Brain pericyte (primary cell): ENCODE results near the gene EPB41L4A.

Source experiments
- DNase-seq: peaks from one replicate; pipeline ENCODE4 v3.0.0-alpha.2; 2012; ENCODE audit warnings: low read depth, low spot score

EPB41L4A gene

DNA sequence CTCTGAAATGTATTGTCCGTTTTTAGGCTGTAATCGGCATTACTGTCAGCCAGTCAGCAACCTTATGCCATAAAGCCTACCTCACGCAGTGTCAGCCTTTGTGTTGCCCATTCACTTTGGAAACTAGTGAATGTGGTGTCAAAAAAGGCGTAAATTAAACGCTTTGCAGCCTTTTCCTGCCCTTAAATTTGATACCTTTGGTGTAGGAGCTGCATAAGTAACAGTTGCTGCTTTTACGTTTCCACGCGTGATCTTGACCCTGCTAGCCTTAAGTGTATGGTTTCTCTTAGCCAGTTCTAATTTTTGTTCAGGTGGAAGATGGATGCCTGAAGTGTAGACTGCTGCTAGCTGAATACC lies 257.7 kb downstream of the EPB41L4A start:
- no peak for DNase-seq

DNA sequence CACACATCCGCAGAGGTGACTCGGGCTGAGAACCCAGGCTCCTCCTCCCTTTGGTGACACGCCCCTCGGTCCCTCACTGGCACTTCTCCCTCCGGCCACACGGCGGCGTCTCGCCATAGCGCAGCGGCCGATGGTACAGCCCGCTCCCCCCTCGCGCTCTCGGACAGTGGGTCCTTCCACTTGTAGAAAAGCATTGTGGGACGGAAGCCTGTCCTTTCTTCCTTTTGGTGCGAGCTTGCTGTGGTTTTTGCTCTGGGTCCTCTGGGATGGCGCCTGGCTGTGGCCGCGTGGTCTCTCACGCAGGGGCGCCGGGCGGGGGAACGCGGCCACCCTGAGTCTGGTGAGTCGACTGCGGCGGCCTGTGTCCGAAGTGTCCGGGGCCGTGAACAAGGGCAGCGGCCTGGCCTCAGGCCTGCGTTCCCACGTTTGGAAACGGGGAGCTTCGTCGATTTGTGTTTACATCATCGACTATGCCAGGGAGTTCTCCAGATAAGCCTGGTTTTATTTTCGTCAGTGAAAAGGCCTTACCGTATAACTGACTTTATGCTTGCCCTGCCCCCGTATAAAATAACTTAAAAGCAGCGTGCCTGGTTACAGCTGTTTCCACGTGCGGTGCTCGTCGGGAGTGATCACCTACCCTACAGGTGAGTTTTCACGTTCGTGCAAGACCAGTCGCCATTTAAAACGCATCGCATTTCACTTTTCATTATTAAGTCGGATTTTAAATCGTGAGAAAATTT lies 258.3 kb downstream of the EPB41L4A start:
- peak; percentile 80 for DNase-seq

DNA sequence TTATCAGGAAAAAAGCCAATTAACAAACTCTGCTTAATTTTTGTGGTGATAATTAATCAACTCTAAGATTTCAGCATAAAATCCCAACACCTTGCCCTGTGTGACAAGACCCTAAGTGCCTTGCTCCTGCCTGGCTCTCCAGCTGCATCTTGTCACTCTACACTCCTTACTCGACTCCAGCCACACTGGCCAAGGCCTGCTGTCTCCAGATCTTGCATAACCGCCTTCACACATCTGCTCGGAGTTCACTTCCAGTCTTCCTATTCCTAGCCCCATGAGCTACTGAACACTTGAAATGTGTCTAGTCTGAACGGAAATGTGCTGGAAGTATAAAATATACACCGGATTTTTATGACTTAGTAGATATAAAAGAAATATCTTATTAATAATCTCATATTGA lies 259.6 kb downstream of the EPB41L4A start:
- no peak for DNase-seq

DNA sequence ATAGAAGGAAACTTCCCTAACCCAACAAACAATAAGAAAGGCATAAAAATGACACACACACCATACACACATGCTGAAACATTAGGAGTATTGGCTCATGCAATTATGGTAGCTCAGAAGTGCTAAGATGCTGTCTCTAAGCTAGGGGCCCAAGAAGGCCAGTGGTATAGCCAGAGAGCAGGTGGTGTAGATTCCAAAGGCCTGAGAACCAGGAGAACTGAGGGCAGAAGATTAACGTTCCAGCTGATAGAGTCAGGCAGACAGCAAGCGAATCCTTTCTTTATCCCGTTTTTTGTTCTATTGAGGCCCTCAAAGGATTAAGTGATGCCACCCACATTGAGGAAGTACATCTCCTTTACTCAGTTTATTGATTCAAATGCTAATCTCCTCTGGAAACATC lies 262.9 kb downstream of the EPB41L4A start:
- no peak for DNase-seq

DNA sequence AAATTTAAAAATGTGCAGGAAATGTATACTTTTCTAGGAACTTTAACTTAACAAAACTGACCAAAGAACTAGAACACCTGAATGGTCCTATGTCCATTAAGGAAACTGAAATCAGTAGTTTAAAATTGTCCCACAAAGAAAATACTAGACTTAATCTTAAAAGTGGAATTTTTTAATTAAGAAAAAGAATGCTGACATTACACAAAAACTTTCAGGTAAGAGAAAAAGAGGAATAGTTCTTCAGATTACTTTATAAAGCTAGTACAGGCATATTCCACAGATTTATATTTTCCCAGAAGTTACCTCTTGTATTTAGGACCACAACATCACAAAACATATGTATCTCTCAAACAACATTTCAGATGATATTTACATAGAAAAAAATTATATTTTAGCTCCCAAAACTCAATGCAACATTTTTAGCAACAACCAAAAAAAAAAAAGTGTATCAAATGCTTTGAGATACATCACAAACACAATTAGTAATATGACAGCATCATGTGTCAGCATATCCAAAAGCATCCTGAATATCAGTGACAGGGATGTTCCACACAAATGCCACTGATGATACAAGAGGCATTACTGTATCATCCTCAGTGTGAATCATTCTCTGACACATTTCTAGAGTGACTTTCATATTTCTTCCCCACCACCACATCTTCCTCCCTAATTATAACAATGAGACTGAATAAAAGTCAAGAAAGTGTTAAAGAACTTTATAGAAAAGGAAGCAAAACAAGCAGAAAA lies 264.0 kb downstream of the EPB41L4A start:
- no peak for DNase-seq

DNA sequence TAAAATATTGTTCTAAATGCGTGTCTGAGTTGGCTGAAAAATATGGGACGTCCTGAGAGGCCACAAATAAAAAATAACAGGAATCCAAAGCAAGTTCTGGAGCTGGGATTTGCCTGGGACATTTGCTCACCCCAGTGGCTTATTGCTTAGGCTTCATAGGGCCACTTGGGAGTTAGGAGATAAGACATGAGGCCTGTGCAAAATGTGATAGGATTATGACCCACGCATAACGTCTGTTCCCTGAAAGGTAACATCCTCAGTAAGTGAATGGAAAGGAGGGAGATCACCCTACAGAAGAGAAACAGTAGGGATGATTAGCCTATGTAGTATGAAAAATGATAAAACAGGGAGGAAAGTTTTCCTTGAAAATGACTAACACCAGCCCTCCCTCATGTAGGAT lies 269.4 kb downstream of the EPB41L4A start:
- no peak for DNase-seq

DNA sequence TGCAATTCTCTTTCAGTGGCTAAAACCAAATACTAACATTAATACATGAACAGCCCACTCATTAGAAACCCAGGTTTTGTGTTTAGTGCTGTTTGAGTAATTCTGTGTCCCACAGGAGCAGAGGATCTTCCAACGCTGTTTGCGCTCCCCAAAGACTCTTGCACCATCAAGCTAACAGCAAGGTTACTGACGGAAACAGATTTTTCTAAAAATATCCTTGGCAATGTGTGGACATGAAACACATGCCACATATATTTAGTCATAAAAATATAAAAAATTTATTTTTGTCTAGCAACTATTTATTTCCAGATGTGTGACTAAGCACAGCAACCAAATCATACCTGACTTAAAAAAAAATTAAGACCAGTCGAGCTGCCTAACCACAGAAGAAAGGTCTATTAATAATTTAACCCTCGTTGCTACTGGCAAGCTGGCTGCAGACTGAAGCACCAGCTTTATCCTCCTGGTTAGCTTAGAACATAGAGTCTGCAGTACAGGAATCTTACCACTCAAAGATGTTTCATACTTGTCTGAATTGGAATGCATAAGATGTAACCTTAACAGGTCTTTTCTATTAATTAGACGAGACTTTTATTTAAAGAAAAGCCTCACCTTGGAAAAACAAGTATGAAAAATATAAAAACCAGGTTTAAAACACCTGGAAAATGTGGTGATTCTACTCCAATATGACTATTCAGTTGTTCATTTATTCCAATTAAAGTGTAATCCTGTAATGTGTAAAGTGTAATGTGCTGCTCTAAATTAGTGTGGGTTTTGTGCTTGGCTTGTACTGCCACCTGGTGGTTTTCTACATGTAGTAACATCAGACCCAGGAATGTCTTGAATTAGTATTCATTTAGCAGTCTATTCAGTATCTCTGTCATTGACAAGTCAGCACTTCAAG lies 272.5 kb downstream of the EPB41L4A start:
- DNase-seq: peak; percentile 25

DNA sequence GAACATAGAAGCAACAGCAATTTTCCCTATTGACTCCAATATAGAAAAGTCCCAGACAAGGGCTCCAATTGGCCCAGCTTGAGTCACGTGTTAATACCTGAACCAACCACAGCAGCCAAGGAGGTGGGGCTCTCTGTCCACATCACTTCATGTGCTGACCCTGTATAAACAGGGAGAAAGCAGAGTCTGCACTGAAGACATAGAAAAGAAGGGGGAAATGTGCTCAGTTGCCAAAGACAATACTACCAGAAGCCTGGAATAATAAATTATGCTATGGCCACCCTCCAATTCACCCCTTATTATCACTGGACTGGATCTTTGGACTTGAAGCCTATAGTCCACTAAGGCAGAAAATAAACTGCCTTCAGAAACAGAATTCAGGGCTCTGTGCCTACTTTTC lies 275.4 kb downstream of the EPB41L4A start:
- no peak for DNase-seq

DNA sequence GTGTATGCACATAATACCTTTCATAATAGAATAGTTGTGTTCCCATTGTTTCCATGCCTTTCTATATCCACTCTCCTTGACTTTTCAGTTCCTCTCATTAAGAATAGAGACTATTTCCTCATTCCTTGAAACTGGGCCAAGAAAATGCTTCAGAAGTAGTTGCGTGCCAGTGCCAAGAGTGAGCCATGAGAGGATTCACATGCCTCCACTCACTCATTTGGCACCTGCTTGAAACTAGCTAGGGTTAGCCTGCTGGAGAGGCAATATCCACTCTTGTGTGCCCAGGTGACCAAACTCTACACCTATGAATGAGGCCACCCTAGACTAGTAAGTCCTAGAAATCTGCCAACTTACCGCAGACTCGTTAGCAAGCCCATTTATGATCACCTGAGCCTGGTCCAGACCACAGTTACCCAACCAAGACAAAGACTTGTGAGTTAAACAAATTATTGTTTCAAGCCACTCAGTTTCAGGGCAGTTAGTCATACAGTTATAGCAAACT lies 276.3 kb downstream of the EPB41L4A start:
- DNase-seq: no peak

DNA sequence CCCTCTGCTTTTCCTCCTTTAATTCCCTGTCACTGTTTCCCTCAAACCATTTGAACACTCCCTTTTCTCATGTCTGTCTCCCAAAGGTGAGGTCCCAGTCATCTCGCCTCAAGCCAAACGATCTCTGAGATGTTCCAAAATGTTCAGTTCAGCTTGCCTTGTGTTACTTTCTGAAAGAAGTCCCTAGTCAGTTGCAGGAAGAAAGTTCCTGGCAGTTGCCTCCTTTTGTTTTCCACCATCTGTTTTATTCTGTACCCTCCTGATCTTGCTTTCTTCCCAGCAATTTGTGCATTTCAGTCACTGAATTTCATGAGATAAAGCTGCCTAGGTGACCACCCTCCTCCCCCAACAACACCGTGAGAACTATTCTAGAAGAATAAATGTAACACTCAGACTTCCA lies 277.5 kb downstream of the EPB41L4A start:
- DNase-seq: no peak

DNA sequence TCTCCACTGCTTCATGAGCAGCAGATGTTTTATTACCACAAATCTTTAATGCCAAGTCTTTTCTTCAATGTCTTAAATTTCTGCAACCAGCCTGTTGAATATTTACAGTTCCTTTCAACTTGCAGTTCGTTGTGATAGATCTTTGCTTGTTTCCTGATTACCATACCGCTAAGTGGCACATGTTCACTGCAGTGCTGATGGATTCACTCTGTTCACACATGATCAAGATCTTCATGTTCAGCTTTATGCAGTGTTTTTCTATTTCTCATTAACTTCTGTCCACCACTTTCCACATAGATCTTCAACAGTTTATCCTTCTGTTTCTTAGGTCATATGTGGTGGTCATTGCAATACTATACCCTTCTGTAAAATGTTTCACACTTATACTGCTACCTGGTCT lies 280.6 kb downstream of the EPB41L4A start:
- DNase-seq: no peak

DNA sequence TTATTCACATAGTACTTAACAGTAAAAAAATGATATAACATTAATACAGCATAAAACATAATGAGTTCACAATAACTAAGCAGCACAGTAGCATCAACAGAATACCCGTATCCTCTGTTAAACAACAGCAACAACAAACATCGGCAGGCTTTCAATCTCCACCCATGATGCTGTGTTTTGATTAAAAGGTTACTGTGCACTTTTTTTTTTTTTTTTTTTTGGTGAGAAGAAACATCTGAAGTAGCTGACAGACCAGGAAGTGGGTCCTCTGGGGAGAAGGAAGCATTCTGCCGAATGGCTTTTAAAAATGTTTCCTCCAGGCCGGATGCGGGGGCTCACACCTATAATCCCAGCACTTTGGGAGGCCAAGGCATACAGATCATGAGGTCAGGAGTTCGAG lies 282.3 kb downstream of the EPB41L4A start:
- DNase-seq: no peak

DNA sequence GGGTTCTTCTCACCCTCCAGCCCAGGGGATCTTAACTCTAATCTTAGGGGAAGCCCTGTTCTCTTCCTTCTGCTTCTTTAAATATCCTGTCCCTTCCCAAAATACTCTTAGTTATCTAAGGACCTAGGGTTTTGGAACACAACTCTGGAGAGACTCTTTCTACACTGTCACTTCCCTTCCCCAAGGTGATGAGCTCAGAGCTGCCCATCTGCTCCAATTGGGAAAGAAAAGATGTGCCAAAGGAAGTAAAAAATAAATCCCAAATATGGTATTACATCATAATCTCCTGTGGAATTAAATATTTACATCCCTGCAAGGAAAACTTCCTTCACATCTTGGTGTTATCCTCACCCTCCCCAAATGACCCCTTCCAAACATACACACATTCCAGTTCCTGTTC lies 291.2 kb downstream of the EPB41L4A start:
- DNase-seq: no peak

DNA sequence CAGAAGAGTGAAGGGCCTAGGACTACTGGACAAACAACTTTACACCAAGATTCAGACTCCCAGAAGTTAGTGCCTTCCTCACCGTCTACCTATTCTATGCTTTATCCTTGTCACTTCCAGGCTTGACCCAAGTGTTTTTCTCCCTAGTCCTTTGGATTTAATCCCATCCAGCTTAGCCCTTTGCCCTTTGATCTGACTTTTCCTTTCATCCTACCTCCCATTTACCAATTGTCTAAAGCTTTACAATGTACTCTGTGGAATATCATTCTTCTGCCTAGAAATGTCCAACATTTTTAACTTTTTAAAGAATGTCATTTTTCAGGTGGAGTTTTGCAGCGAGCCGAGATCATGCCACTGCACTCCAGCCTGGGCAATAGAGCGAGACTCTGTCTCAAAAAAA lies 292.1 kb downstream of the EPB41L4A start:
- DNase-seq: no peak

DNA sequence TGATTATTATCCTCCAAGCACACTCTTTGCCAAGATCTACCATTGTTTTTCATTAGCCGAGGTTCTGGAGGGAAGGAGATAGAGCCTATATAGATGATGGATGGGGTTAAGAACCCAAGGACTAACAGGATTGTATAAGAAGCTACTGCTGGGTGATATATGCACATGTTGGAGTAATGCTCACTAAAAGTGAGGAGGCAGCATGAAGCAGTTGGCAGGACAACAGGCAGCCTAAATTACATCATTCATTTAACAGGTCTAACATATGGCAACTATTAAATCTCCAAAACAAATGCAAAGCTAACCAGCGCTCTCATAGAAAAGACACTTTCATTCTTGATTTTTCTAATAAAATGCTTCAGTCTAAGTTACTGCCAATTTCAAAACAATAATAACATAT lies 293.2 kb downstream of the EPB41L4A start:
- DNase-seq: no peak

DNA sequence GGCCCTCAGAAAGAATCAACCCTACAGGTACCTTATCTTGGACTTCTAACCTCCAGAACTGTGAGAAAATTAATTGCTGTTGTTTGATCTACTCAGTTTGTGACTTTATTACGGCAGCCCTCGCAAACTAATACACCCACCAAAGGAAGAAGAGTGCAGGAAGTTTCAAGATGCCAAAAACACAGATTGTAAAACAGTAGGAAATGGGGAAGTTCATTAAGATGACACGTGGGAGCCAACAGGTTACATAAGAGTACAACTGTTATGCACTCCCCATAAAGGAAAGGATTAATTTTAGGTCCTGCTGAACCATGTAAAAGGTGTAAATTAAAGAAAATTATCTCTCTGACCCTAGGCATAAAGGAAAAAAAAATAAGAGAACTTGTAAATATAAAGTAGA lies 294.3 kb downstream of the EPB41L4A start:
- DNase-seq: no peak

DNA sequence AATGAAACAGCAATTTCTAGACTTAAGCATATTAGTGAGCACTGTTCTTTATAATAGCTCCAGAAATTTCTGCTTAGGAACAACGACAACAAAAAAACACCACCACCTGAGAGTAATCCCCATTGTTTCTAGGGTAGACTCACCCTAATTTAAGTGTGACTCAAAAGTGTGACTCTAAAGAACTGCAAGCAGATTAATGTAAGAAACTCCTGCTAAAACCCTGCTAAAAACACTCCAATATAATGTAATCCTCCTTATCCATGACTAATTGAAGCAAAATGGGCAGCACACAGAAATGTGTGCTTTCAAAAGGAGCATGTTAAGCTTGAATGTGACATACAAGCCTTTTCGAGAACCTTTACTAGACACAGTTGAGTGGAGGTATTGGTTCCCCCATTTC lies 296.0 kb downstream of the EPB41L4A start:
- no peak for DNase-seq

DNA sequence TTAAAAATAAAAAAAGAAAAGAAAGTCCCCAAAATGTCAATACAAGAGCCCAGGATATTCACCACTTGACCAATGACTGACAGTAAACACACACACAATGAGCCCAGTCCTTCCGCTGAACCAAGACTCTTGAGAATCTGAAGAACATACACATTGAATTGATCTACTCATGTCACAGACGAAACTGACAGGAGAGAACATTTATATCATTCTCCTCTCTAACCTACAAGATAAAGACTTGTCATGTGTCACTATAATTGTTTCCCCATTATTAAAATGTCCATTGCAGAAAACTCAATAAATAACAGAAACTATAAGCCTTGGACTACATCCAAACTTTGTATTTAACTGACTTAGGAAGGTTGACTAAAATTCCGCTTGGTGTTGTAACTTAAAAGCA lies 296.7 kb downstream of the EPB41L4A start:
- DNase-seq: no peak

DNA sequence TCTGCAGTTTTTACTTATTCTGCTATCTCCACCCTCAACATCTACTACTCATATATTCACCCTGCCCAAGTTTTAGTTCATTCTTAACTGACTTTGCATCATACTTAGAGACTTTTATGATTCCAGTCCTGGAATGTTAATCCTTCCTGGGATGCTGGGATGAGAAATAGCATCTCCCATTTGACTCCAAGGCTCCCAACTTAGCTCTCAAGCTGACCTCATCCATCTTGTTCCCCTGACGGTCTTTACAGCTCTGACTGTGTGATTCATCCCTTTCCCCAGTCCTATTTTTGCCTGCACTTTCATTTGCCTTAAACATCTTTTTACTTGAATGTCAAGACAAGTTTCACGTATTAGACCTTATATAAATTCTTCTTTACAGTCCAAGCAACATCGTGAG lies 297.8 kb downstream of the EPB41L4A start:
- no peak for DNase-seq

DNA sequence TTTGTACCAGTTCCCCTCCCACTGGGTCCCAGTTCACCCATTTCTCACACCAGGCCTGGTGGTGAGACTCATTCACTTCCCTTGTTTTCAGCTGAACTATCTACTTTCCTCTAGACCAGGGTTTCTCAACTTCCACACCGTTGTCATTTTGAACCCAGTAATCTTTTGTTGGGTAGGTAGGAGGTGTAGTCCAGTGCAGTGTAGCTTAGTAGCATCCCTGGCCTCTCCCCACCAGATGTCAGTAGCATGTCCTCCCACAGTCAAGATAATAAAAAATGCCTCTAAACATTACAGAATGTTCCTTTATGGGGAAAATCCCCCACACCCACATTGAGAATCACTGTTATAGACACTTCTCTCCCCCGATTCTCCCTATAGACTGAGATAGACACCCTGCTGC lies 299.1 kb downstream of the EPB41L4A start:
- DNase-seq: no peak

DNA sequence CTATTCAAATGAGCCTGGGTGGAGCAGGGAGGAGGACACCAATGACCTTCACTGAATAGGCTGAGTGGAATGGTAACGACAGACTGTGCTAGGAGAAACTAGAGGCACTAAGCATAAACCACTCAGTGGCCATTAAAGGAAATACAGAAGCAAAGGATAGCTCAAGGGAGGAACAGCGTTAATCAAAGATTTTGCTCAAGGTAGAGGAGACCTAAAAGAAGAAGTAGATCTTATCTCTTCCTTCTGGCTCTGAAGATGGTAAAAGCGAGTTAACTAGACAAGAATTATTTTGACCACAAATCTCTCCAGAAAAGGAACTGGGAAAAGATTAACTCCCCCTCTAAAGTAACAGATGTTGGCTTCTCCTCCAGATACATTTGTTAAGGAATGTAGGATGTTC lies 299.6 kb downstream of the EPB41L4A start:
- DNase-seq: no peak

DNA sequence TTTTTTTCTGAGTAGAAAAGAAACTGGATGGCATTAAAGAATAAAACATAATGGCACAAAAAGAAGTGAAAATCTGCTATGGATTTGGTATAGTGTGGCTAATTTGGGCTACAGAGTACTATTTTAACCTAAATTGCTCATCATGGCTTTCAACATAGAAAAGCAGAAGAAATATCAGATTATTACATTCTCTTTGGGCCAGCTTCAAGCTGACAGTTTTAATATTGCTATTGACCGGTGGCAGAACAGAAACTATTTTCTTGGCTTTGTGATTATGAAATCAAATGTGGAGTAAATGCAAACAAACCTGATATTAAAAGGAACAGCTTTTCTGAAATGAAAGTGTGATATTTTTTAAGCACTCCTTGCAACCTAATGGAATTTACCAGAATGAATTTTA lies 301.5 kb downstream of the EPB41L4A start:
- DNase-seq: no peak
